ENCODE data around the gene OR8A1.

Gene OR8A1

DNA sequence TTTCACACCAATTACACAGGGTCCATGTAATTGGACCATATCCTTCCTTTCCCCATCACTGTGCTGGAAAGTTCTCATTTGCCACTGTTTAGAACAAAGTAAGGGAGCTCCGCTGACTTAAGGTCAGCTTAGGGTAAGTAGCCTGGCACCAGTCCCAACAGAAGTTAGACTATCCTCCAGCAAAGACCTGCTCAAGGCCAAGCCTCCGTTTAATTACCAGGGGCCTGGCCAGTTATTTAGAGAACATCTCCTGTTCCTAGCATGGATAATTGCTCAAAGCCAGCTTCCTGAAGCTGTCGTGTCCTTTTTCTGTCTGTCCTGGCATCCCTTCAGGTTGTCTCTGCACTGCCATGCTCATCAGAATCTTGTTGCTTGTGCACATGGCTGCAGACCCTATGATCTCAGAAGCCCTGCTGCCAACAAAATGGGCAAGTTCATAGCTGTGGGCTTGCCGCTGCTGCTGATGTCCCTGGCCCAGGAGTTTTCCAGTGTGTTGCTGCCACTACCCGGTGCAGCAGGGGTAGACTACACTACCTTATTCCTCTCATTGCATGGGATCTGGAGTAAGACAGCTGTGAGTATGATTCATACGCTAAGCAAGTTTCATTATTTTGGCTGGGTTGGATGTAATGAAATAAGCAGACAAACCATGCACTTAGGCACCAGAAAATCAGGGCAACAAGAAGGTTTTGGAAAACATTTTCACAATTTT, 8.1 kb downstream of the OR8A1 start:
- no peaks in the 10 kb centered on the region for H3K4me1 ChIP-seq (ENCODE audit: insufficient read depth, low read length)
- H2AFZ ChIP-seq (ENCODE audit: low read depth, low read length) = no peak overlapping the region
- H3K9me3 ChIP-seq (ENCODE audit: low read length) = no peaks in the 10 kb centered on the region
- H3K4me3 ChIP-seq (ENCODE audit: low read length) = no peak overlapping the region
- H3K27me3 ChIP-seq (ENCODE audit: insufficient read depth, low read length) = no peaks in the 10 kb centered on the region
- H3K36me3 ChIP-seq (ENCODE audit: insufficient read depth, low read length) = no peaks in the 10 kb centered on the region

- Histone ChIP-seq H3K4me1 (ENCODE audit: insufficient read depth, low read length) (no peaks in the 10 kb centered on the region), H2AFZ (ENCODE audit: low read depth, low read length) (no peak overlapping the region), H3K36me3 (ENCODE audit: insufficient read depth, low read length) (no peaks in the 10 kb centered on the region), H3K4me3 (ENCODE audit: low read length) (no peak overlapping the region), H3K27me3 (ENCODE audit: insufficient read depth, low read length) (no peaks in the 10 kb centered on the region), H3K9me3 (ENCODE audit: low read length) (no peaks in the 10 kb centered on the region)
Measured at GRCh38 chr11:124578761-124579160, 9.0 kb downstream of the OR8A1 start.

- H3K4me3 ChIP-seq (ENCODE audit: low read length) = no peak overlapping the region
Measured at GRCh38 chr11:124581817-124582216, 12.0 kb downstream of the OR8A1 start.

GRCh38 chr11:124582565-124582964, 12.8 kb downstream of the OR8A1 start:
- Histone ChIP-seq H3K4me1 (ENCODE audit: insufficient read depth, low read length) (no peaks in the 10 kb centered on the region), H3K9me3 (ENCODE audit: low read length) (no peaks in the 10 kb centered on the region), H2AFZ (ENCODE audit: low read depth, low read length) (no peak overlapping the region), H3K4me3 (ENCODE audit: low read length) (no peak overlapping the region), H3K36me3 (ENCODE audit: insufficient read depth, low read length) (no peaks in the 10 kb centered on the region), H3K27me3 (ENCODE audit: insufficient read depth, low read length) (no peaks in the 10 kb centered on the region)

More at GRCh38 chr11:124581817-124582216, 12.0 kb downstream of the OR8A1 start:
- H3K4me1 ChIP-seq (ENCODE audit: insufficient read depth, low read length) = no peaks in the 10 kb centered on the region
- no peaks in the 10 kb centered on the region for H3K27me3 ChIP-seq (ENCODE audit: insufficient read depth, low read length)
- no peaks in the 10 kb centered on the region for H3K36me3 ChIP-seq (ENCODE audit: insufficient read depth, low read length)
- H3K9me3 ChIP-seq (ENCODE audit: low read length) = no peaks in the 10 kb centered on the region
- H2AFZ ChIP-seq (ENCODE audit: low read depth, low read length) = no peak overlapping the region

- H2AFZ ChIP-seq (ENCODE audit: low read depth, low read length) = no peak overlapping the region
- H3K9me3 ChIP-seq (ENCODE audit: low read length) = no peaks in the 10 kb centered on the region
- no peaks in the 10 kb centered on the region for H3K36me3 ChIP-seq (ENCODE audit: insufficient read depth, low read length)
- no peaks in the 10 kb centered on the region for H3K27me3 ChIP-seq (ENCODE audit: insufficient read depth, low read length)
- no peak overlapping the region for H3K4me3 ChIP-seq (ENCODE audit: low read length)
- H3K4me1 ChIP-seq (ENCODE audit: insufficient read depth, low read length) = no peaks in the 10 kb centered on the region
Measured at GRCh38 chr11:124583781-124584180, 14.0 kb downstream of the OR8A1 start.

DNA sequence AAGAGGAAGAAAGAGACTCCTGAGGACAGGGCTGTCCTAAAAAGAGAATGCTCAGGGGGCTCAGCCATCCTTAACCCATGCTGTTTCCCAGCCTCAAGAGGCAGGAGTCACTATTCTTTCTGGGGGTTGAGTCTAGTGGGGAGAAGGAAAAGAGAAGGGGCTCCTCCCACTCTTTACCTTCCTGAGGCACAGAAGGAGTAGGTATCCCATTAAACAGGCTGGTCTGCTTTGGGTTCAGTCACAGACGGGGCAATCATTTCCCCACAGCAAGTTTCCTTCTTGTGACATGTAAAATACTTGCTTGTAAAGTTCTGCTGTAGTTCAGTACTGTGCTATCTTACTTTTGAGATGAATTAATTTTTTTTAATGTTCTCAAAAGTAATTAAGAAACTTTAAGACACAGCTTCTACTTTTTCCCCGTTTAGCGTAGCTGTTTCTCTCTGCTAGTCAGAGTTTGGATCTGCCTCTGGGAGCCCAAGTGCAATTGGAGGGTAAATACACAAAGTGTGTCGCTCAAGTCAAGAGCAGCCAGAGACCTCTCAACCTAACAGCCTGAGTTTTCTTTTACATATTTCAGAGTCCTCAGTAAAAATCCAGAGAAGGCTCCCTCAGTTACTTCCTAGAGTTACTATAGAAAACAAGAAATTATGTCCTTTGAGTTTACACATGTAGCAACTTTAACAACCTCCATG, 15.0 kb downstream of the OR8A1 start:
- Histone ChIP-seq H3K4me1 (ENCODE audit: insufficient read depth, low read length) (no peaks in the 10 kb centered on the region), H3K9me3 (ENCODE audit: low read length) (no peaks in the 10 kb centered on the region), H3K4me3 (ENCODE audit: low read length) (no peak overlapping the region), H3K36me3 (ENCODE audit: insufficient read depth, low read length) (no peaks in the 10 kb centered on the region), H3K27me3 (ENCODE audit: insufficient read depth, low read length) (no peaks in the 10 kb centered on the region), H2AFZ (ENCODE audit: low read depth, low read length) (no peak overlapping the region)

- no peak overlapping the region for H3K4me3 ChIP-seq (ENCODE audit: low read length)
- H3K4me1 ChIP-seq (ENCODE audit: insufficient read depth, low read length) = no peaks in the 10 kb centered on the region
- H2AFZ ChIP-seq (ENCODE audit: low read depth, low read length) = no peak overlapping the region
Measured at GRCh38 chr11:124586238-124586860, 16.6 kb downstream of the OR8A1 start.

GRCh38 chr11:124591430-124591829, 21.6 kb downstream of the OR8A1 start:
- Histone ChIP-seq H3K4me1 (ENCODE audit: insufficient read depth, low read length) (no peaks in the 10 kb centered on the region), H3K4me3 (ENCODE audit: low read length) (no peak overlapping the region), H2AFZ (ENCODE audit: low read depth, low read length) (no peak overlapping the region), H3K27me3 (ENCODE audit: insufficient read depth, low read length) (no peaks in the 10 kb centered on the region), H3K36me3 (ENCODE audit: insufficient read depth, low read length) (no peaks in the 10 kb centered on the region), H3K9me3 (ENCODE audit: low read length) (no peaks in the 10 kb centered on the region)

More at GRCh38 chr11:124586238-124586860, 16.6 kb downstream of the OR8A1 start:
- Histone ChIP-seq H3K36me3 (ENCODE audit: insufficient read depth, low read length) (no peaks in the 10 kb centered on the region), H3K27me3 (ENCODE audit: insufficient read depth, low read length) (no peaks in the 10 kb centered on the region), H3K9me3 (ENCODE audit: low read length) (no peaks in the 10 kb centered on the region)

- H3K4me3 ChIP-seq (ENCODE audit: low read length) = no peak overlapping the region
- H3K9me3 ChIP-seq (ENCODE audit: low read length) = no peaks in the 10 kb centered on the region
- no peaks in the 10 kb centered on the region for H3K4me1 ChIP-seq (ENCODE audit: insufficient read depth, low read length)
- no peaks in the 10 kb centered on the region for H3K36me3 ChIP-seq (ENCODE audit: insufficient read depth, low read length)
- H2AFZ ChIP-seq (ENCODE audit: low read depth, low read length) = no peak overlapping the region
- H3K27me3 ChIP-seq (ENCODE audit: insufficient read depth, low read length) = no peaks in the 10 kb centered on the region
Measured at GRCh38 chr11:124592627-124593026, 22.8 kb downstream of the OR8A1 start.

DNA sequence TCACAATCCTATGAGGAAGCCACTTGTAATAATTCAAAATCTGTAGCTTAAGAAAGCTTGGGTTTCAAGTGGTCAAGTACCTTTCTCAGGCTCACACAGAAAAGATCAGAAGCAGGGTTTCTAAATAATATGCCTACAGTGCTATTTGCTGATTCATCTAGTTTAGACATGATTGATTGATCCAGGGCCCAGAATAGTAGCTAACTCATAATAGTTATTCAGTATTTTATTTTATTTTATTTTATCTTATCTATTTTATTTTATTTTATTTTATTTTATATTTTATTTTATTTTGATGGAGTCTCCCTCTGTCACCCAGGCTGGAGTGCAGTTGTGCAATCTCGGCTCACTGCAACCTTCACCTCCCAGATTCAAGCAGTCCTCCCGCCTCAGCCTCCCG, 25.5 kb downstream of the OR8A1 start:
- Histone ChIP-seq H3K4me3 (ENCODE audit: low read length) (no peak overlapping the region), H3K36me3 (ENCODE audit: insufficient read depth, low read length) (no peaks in the 10 kb centered on the region), H3K9me3 (ENCODE audit: low read length) (no peaks in the 10 kb centered on the region), H2AFZ (ENCODE audit: low read depth, low read length) (no peak overlapping the region), H3K27me3 (ENCODE audit: insufficient read depth, low read length) (no peaks in the 10 kb centered on the region), H3K4me1 (ENCODE audit: insufficient read depth, low read length) (no peaks in the 10 kb centered on the region)

DNA sequence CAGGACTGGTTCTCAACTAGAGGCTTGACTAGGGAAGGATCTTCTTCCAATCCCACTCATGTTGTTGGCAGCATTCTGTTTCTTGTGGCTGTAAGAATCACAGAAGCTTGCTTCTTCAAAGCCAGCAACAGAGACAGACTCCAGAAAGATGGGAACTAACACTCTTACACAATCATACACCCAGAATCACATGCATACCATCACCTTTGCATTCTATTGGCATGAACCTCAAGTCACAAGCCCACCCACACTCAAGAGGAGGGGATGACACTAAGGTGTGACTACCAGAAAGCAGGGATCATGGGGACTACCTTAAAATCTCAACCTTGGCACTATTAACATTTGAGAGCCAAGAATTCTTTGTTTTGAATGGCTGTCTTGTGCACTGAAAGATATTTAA, 27.8 kb downstream of the OR8A1 start:
- Histone ChIP-seq H3K36me3 (ENCODE audit: insufficient read depth, low read length) (no peaks in the 10 kb centered on the region), H3K27me3 (ENCODE audit: insufficient read depth, low read length) (no peaks in the 10 kb centered on the region), H3K9me3 (ENCODE audit: low read length) (no peaks in the 10 kb centered on the region), H2AFZ (ENCODE audit: low read depth, low read length) (no peak overlapping the region), H3K4me1 (ENCODE audit: insufficient read depth, low read length) (no peaks in the 10 kb centered on the region), H3K4me3 (ENCODE audit: low read length) (no peak overlapping the region)

DNA sequence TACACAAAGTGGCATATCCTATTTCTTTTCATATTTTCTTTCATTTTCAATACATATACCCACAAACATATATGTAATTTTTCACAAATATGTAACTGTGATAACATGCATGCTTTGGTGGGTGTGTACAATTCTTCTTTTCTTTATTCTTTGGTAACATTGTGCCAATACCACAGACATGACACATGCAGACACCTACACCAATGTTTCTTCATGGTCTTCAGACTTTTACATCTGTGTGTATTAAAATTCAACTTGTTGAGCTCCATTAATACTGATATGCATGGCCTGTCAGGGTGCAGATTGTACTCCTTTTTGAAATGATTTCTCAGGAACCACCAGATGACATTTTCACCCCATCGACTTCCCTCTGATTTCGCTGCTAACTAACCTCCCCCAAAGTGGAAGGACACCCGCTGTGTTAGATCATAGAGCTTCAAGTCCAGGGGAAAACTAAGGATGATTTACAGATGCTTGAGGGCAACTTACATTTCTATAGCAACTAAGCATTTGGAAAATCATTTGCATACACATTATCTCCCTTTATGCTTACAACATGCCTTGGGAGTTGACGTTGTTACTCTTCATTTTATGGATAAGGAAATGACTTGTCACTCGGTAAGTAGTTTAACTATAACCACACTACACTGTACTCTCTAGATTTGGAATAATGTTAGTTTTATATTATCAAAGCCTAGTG, 31.0 kb downstream of the OR8A1 start:
- Histone ChIP-seq H3K27me3 (ENCODE audit: insufficient read depth, low read length) (no peaks in the 10 kb centered on the region), H3K4me3 (ENCODE audit: low read length) (no peak overlapping the region), H3K9me3 (ENCODE audit: low read length) (no peaks in the 10 kb centered on the region), H2AFZ (ENCODE audit: low read depth, low read length) (no peak overlapping the region), H3K36me3 (ENCODE audit: insufficient read depth, low read length) (no peaks in the 10 kb centered on the region), H3K4me1 (ENCODE audit: insufficient read depth, low read length) (no peaks in the 10 kb centered on the region)

GRCh38 chr11:124602193-124602592, 32.4 kb downstream of the OR8A1 start:
- Histone ChIP-seq H3K4me1 (ENCODE audit: insufficient read depth, low read length) (no peaks in the 10 kb centered on the region), H3K36me3 (ENCODE audit: insufficient read depth, low read length) (no peaks in the 10 kb centered on the region), H2AFZ (ENCODE audit: low read depth, low read length) (no peak overlapping the region), H3K4me3 (ENCODE audit: low read length) (no peak overlapping the region), H3K9me3 (ENCODE audit: low read length) (no peaks in the 10 kb centered on the region), H3K27me3 (ENCODE audit: insufficient read depth, low read length) (no peaks in the 10 kb centered on the region)
